GM18870 (cell line): ENCODE data around the gene PAK1.
"Not testable (repeated sequence)": the region's sequence is repeated elsewhere in the genome, so short reads cannot be mapped to it uniquely, and the experiment has no call there.

Experiments used
- ATAC-seq: cut with Tn5 transposase; IDR thresholded peaks from one replicate; pipeline ENCODE4 v1.9.1; 2021; ENCODE audit warnings: moderate library complexity; ENCODE audit not compliant: unreplicated experiment

Gene PAK1

DNA sequence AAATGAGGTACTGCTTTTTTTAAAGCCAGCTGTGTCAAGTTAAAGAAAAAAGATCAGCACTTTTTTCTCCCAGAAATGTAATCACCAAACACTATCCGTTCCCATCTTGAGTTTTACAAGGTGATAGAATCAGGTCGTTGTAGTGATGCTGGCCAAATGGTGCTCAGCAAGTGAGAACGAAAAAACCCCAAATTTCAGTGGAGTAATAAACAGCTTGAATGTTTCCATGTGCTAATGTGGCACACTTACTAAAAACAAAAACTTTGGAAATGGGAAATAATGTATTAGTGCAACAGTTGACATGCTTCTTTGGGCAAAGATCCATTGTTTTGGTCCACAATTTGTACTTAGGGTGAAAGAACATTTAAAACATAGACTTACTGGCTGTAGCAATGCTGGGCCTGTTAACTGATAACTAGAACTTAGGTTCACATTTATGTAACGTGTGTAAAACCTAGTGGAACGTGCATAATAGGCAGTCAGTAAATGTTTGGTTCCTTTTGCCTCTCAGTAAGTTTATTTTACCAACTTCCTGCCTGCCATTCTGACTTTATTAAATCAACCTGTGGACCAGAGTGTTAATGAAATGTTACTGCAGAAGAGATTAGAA lies 157.1 kb downstream of the PAK1 start:
- no peak for ATAC-seq

DNA sequence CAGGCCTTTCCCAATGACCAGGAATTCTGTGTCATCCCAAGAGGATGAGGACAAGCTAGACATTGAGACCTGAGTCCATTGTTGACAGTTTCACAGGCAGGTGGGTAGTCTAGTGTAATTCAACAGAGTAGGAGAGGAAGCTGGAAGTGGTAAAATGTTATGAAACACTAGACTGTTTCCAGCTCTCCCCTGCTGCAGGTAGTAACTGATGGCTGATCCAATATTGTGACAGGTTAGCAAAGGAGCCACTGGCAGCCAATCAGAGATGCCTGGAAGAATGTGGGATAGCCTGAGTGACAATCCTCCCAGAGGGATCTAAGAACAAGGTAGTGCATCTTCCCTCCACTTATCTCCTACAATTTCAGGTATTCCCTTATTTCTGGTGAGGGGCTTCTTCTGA lies 161.8 kb downstream of the PAK1 start:
- ATAC-seq = no peak

DNA sequence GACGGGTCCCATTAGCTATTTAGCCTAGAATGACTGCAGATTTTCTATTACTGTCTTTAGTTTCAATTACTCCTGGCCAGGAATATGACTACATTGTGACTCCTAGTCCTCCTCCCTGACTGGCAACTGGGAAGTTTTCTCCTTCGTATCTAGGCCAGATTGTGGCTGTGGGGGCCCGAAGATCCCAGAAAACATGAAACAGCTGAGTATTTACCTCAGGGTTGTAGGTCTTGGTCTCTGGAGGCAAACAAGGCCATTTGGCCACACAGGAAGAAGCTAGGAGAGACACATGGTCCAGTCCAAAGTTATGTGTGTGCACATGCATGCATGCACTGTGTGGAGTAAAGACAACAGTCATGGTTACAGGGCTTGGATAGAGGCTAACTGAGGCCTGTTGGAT lies 162.2 kb downstream of the PAK1 start:
- no peak for ATAC-seq

DNA sequence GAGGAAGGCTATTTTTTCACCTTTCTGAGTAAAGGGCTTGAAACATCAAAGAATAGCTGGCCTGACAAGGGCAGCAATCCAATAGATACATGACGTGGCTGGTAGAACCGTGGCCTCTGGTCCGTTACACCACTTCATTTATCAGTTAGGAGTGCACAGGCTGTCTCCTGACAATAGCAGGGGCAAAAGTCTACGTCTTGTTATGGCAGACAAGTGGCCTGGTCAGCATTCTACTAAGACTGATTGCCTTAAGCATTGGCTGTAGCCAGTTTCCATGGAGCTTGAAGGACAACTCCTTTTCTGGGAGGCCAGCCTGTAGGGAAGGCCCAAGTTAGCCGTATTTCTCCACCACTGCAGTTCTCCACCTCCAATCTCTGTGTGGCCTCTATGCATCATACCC lies 163.2 kb downstream of the PAK1 start:
- ATAC-seq = no peak

DNA sequence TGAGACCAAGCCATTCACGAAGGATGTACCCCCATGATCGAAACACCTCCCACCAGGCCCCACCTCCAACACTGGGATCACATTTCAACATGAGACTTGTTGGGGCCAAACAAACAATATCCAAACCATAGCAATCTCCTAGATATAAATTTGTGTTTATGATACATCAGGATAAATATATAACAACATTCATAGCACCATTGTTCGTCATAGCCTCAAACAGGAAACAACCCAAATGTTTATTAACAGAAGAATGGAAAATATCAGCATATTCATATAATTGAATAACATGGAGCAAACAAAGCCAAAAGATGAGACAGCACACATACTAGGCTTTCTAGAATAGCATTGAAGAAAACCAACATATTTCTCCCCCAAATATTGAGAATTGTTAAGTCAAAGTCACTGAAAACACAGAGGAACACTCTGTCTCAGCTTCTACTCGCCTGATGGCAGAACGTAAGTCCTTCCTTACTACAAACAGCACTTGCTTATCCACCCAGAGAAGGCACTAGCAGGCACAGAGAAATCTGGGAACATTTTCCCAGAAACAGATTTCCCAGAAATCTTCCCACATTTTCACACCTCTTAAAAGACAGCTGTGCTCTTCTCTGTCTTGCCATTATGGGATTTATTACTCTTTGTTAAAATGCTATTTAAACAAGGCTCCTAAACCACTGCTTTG lies 164.4 kb downstream of the PAK1 start:
- no peak for ATAC-seq

DNA sequence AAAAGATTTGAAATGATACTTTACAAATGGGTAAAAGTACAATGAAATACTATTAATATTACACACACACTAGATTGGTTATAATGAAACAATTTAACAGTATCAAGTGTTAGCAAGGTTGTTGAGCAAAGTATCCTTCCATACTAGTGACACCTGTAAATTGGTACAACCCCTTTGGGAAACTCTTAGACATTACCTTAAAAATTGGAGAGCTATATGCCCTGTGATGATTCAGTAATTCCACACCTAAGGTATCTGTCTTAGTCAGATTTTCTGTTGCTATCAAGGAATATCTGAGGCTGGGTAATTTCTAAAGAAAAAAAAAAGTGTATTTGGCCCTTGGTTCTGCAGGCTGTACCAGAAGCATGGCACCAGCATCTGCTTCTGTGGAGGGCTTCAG lies 165.1 kb downstream of the PAK1 start:
- no peak for ATAC-seq

DNA sequence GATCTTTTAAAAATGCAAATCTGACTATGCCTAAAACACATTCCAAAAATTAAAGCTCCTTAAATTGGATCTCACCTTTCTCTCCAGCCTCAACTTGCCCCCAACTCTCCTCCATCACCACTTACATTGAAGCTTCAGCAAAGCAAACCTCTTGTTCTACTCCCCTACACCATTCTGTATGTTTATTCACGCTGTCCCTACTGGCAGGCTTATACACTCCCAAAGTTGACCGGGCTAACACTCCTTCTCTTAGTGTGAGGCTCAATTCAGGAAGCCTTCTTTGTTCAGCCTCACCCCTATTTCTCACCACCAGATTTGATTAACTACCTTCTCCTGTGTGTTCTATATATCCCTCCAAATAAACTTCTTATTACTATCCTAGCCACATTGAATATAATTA lies 170.6 kb downstream of the PAK1 start:
- ATAC-seq = no peak

DNA sequence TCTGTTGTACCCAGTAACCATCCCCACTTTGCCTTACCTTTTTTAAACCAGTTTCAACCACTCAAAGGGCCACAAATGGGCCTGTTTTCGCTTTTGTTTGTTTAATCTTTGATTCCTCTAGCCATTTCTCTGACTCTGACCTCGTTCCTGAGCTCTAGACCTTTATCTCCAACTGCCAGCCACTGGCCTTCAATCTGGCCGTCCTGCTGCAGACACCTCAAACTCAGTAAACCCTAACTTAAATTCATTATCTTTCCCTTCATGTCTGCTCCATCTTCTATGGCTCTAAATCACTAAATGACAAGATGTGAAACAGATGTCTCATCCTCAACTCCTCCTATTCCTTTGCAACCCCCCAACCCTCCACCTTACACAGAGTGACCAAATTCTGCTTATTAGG lies 171.1 kb downstream of the PAK1 start:
- no peak for ATAC-seq

DNA sequence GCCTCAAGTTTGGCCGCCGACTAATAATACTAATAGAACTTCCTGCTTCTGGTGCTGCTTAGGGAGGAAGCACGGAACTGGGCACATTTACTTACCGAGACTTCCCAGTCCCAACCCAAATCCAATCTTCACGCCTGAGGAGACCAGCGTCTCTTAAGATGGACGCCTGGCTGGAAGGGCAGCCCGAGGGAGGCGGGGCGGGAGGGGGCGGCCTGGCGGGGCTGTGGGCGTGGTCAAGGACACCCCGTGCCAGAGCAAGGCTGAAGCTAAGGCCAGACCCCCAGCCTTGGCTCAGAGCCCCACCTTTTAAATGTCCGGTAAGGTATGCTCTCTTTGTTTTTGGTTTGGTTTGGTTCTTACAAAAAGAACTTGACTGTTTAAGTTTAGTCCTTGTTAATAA lies 172.4 kb downstream of the PAK1 start, which contains the start of gene GDPD4:
Gene GDPD4, minus strand, starts transcription at position 177 of the 400 bp plus-strand sequence. CDS start 16,549 bp downstream, outside the sequence.
- ATAC-seq = no peak

DNA sequence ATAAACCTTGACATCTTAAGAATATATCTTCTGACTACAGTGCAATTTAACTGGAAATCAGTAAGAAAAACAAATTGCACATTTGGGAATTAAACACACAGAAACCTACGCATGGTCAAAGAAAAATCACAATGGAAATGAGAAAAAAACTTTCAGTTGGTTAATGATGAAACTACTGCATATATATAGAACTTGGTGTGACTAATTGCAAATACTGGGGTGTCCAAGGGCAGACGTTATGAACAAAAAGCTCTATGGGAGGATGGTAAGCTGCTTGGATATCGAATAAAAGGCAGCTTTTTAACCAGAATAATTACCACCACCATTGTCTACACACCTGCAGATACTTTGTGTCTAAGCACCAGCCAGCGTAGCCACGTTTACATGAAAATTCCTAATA lies 173.2 kb downstream of the PAK1 start:
- ATAC-seq = no peak

DNA sequence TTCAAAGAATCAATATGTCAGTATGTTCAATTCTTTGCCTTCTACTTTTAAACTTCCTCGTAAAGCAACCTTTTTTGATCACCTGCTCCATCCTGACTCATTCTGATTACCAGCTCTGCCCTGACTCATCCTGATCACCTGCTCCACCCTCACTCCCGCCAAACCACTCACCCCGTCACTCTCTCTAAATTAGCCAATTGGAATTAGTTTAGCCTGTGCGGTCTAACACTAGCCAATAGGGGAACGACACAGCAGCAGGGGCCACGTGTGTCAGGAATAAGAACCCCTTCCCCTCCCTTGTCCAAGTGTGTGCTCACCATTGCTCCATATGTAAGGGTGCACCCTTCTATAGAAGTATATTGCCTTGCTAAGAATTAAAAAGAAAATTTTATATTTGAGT lies 173.9 kb downstream of the PAK1 start:
- ATAC-seq = not testable (repeated sequence)

DNA sequence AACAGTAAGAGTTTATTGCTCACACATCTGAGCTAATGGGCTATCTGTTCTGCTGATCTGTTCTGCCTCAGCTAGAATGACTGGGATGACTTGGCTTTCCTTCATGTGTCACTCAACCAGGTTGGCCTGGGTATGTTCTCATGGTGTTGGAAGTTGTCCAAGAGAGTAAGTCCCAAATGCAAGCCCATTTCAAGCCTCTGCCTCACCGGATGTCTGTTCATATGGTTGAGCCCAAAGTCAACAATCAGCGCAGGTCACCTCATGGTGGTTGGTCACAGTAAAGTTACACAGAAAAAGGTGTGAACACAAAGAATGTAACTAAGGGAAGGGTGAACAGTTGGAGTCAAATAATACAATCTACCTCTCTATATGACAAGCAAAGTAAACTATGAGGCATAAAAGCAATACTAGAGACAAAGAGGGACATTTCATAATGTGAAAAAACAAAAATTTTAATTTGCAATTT lies 174.3 kb downstream of the PAK1 start:
- ATAC-seq = no peak

DNA sequence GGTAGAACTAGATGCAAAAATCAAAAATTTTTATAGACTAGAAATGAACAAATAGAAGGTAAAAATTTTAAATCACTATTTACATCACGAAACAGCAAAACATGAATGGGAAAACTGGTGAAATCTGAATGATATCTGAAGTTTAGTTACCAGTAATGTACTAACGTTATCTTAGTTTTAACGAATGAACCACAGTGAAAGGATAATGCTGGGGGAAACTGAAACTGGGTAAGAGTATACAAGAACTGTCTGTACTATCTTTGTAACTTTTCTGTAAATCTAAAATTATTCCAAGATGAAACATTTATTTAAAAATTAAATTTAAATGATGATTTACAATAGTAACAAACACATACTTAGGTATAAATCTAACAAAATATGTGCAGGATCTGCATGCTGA lies 179.9 kb downstream of the PAK1 start:
- ATAC-seq = no peak

DNA sequence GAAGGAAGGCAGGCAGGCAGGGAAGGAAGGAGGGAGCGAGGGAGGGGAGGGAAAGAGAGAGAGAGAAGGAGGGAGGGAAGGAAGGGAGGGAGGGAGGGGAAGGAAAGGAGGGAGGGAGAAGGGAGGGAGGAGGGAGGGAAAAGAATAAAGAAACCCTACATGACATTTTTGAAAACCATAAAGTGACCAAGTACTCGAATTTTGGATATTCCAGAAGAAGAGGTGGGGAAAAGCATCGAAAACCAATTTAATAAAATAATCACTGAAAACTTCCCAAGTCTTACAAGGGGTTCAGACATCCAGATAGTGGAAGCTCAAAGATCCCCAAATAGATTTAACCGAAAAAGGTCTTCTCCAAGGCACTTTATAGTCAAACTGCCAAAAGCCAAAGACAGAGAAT lies 184.2 kb downstream of the PAK1 start:
- ATAC-seq = no peak

DNA sequence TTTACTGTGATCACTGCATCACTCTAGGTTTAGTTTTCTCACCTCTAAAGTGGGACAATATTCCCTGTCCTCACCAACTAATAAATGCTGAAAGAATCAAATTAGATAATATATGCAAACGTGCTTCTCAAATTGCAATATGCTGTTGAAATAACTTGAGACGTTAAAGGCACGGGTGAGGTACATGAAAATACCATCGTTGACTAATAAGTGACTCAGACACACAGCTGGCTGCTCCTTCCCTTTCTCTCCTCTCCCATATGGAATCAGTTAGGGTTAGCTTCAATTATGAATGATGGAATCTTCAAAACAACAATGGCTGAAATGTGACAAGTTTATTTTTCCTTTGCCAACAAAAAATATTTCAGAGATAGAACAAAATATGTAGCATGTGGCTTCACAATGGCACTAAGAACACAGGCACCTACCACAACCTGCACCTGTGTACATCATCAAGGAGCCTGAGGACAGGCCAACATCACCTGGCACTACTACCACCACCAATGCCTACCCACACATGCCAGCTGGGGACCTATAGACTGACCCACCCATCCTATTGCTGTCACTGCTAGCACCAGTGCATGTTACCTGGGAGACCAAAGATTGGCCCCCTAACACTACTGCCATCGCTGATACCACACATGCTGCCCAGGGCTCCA lies 186.2 kb downstream of the PAK1 start:
- ATAC-seq = no peak

DNA sequence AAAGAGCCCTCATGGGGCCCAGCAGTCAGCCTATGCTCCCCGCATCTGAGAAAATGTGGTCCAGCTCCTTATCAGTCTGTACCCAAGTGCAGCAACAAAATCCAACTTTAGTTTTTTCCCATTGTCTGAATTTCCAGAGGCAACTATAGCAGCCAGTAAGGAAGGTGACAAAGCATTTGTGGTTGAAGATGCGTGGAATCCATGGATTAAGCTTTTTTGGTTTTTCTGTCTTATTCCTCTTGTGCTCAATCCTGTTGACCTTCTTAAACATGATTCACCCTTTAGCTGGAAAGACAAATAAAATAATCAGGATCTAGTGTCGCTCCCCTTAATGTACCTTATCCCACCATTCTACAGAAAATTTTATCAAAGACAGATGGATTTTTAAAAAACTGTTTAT lies 186.8 kb downstream of the PAK1 start:
- ATAC-seq = no peak

DNA sequence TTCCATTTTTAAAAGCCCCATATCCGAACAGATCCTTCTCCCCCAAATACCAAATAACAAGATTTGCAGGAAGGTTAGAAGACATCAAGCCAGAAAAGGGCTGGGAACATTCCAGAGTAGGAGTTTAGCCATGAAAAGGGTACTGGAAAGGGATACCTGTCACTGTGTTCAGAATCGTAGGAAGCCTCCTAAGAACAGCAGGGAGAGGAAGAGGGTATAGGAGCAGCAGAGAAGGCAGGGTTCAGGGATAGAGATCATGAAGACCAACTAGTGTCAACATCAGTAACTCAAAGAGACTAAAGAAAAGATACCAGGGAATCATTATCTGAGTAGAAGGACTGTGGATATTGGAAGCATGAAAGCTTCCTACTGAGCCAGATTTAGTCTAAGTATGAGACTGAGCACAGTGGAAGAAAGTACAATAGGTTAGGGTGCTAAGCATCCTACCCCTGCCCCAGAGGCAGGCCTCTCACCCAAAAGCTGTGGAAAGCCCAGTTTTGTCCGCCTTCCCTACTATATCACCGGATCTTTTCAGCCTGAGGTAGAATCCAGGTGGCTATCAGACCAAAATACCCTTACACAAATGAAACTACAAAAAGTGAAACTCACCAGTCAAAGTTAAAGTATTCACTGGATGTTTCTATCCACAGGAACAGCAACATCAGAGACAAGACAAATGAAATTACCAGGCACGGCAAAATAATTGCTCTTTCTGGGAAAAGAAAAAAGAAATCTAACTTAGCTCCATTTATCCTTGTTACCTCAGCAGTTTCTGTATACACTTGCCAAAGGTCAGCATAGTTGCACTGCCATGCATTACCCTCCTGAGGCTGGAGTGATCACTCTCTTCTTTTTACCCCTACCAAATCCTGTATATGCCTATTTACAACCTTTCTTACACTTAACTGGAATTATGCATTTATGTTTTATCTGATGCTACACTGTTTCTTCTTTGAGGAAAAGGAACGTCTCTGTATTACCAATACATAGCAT lies 189.1 kb downstream of the PAK1 start:
- no peak for ATAC-seq

DNA sequence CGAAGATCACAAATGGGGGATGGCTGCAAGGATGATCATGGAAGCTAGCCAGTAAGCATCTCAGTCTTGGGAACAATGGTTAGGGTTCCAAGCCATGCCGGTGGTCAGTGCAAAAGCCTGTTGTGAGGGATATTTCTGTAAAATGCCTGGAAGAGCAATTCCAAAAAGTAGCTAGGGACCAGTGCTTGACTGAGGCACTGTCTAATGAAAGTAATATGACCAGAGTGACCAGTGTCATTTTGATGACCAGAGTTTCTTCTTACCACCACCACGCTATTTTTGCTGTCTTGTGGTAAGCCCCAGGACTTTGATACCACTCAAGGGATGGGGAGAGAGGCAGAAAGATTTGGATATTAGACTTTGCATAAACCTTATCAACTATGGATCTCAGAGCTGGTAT lies 190.8 kb downstream of the PAK1 start:
- no peak for ATAC-seq

DNA sequence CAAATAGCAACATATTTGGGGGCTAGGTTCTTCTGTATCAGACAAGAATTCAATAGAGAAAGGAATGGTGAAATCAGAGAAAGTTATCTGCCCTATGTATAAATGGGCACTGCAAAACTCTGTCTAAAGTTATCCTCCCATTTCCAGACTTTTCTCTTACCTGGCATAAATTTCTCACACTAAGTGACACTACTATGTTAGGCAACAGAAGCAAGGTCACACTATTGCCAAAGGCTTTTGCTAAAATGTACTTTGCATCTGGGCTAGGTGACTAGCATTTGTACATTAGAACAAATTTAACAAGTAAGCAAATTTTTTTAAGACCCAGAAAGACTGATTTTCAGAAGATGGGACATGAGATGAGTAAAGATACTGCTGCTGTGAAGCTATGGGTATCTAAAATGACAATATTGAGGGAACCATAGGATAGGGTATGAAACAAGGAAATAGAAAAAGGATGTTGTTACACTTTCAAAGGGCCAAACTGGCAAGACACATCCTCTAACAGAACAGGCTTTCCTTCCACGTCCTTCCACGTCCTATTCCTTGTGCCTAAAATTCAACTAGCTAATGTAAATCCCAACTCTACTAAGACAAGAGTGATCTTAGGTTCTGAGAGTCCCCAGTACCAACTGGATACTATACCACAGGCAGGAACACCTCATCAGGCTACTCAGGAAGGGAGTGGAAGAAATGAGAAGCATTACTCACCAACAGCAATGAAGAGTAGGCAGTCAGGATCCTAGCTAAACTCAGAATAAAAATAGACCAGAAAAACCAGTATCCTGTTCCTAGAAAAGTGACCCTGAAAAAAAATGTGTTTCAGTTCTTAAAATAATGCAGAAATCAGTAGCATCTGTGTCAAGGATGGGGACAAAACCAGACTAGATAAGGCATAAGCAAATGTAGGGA lies 195.0 kb downstream of the PAK1 start:
- no peak for ATAC-seq

DNA sequence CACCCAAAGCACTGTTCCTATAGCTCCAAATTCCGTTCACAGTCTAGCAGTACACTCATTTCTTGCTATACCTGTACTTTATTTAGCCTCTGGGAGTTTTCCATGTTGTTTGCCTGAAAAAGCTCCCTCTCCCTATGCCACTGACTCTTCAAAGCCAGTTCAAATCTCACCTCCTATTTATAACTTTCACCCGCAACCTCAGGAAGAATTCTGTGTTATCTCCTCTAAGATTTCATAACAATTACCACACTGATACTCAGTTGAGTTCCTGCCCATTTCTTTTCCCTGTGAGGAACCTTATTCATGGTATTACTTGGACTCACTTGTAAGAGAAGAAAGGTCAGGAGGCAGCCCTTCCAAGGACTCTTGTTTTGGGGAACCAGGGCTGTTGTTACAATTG lies 197.6 kb downstream of the PAK1 start:
- no peak for ATAC-seq
